Measurements from ENCODE around the gene PPFIA3. TPM values are rescaled to one million over a fixed set of nuclear protein-coding genes. Genes with fewer than 3 reads are reported as not detected.

PPFIA3 gene
- total RNA-seq, 1 experiment from 2014 or later = 28.1 TPM

DNA sequence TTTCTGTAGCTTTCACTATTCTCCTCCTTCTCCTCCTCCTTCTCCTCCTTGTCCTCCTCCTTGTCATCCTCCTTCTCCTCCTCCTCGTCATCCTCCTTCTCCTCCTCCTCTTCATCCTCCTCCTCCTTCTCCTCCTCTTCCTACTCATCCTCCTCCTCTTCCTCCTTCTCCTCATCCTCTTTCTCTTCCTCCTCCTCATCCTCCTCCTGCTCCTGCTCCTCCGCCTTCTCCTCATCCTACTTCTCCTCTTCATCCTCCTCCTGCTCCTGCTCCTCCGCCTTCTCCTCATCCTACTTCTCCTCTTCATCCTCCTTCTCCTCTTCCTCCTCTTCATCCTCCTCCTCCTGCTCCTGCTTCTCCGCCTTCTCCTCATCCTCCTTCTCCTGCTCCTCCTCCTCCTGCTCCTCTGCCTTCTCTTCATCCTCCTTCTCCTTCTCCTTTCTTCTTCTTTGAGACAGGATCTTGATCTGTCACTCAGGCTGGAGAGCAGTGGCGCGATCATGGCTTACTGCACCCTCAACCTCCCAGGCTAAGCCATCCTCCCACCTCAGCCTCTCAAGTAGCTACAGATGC lies 74.6 kb downstream of the PPFIA3 start:
- ATAC-seq (no peak), DNase-seq (ENCODE audit: low read depth, low spot score) (no peak)
- H2AFZ ChIP-seq (ENCODE audit: low read depth, low read length, poor library complexity, severe bottlenecking) = no peak overlapping the region
- no peaks in the 10 kb centered on the region for H3K9me2 ChIP-seq (ENCODE audit: insufficient read depth)
- H3K9ac ChIP-seq (ENCODE audit: low read length) = no peak overlapping the region
- peaks cover 5 to 21% of the 10 kb centered on the region in 2 experiments for H3K36me3 ChIP-seq (ENCODE audit: control insufficient read depth in 1 of 2, insufficient read depth in 2 of 2, low read length in 2 of 2)
- H3K27me3 ChIP-seq (ENCODE audit: insufficient read depth, low read length) = no peaks in the 10 kb centered on the region
- intact Hi-C loops (cut with micrococcal nuclease) = no loop called here
- BruUV-seq (replicated peaks) = no TSS peak
- H4K20me1 ChIP-seq (ENCODE audit: insufficient read depth) = no peaks in the 10 kb centered on the region
- TF ChIP-seq EZH2 (IDR thresholded peaks at IDR 0.05) (no peak), POLR2A (IDR thresholded peaks at IDR 0.05; ENCODE audit: borderline replicate concordance, extremely low read depth, insufficient read depth, insufficient read length) (no peak), CBX3 (IDR thresholded peaks at IDR 0.05; ENCODE audit: low read depth) (no peak), YY1 (IDR thresholded peaks at IDR 0.05; ENCODE audit: extremely low read depth, insufficient replicate concordance, low read depth, low read length) (no peak), TCF7L2 (IDR thresholded peaks at IDR 0.05; ENCODE audit: borderline replicate concordance, extremely low read depth, insufficient read depth, insufficient read length) (no peak), ELF1 (IDR thresholded peaks at IDR 0.05; ENCODE audit: borderline replicate concordance, low read depth) (no peak), EGR1 (IDR thresholded peaks at IDR 0.05; ENCODE audit: low read depth) (no peak), RAD21 (IDR thresholded peaks at IDR 0.05; ENCODE audit: low read depth) (no peak)
- TF ChIP-seq, protein P1, sequence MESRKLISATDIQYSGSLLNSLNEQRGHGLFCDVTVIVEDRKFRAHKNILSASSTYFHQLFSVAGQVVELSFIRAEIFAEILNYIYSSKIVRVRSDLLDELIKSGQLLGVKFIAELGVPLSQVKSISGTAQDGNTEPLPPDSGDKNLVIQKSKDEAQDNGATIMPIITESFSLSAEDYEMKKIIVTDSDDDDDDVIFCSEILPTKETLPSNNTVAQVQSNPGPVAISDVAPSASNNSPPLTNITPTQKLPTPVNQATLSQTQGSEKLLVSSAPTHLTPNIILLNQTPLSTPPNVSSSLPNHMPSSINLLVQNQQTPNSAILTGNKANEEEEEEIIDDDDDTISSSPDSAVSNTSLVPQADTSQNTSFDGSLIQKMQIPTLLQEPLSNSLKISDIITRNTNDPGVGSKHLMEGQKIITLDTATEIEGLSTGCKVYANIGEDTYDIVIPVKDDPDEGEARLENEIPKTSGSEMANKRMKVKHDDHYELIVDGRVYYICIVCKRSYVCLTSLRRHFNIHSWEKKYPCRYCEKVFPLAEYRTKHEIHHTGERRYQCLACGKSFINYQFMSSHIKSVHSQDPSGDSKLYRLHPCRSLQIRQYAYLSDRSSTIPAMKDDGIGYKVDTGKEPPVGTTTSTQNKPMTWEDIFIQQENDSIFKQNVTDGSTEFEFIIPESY (IDR thresholded peaks at IDR 0.05; ENCODE audit: extremely low read depth, insufficient replicate concordance, low read length) = no peak
- peaks cover 0 to 3% of the 10 kb centered on the region in 2 experiments; a peak in 1 of 4 replicates for H3K4me1 ChIP-seq (ENCODE audit: control insufficient read depth in 1 of 2, insufficient read depth in 2 of 2, low read length in 2 of 2)
- ChIA-PET POLR2A (no interaction called here), RAD21 (ENCODE audit: low non-redundant PET in 1 of 2, low total read pairs in 2 of 2, uncharacterized antibody in 2 of 2, unreplicated experiment in 2 of 2) (no interaction called here), CTCF (interaction anchor here (0.8 kb wide), 1 partner anchor 30 kb away, joined by 3 read pairs; no protein-coding TSS in a partner anchor)
- H3K4me3 ChIP-seq (replicated peaks in 1 of 2; ENCODE audit: low read depth in 1 of 2, low read length in 2 of 2) = no peak overlapping the region
- no peak overlapping the region for H3K27ac ChIP-seq (ENCODE audit: low read depth, low read length)
- H3K9me3 ChIP-seq (ENCODE audit: control insufficient read depth in 1 of 2, insufficient read depth in 1 of 2, low read depth in 1 of 2, low read length in 2 of 2) = peaks cover 0 to 3% of the 10 kb centered on the region in 2 experiments; a peak in 1 of 4 replicates
- no peak overlapping the region for H3K4me2 ChIP-seq (ENCODE audit: low read length)
- H3K79me2 ChIP-seq (ENCODE audit: insufficient read depth, low read length) = no peaks in the 10 kb centered on the region
